ENCODE data around the gene ZDHHC3.

Gene ZDHHC3

DNA sequence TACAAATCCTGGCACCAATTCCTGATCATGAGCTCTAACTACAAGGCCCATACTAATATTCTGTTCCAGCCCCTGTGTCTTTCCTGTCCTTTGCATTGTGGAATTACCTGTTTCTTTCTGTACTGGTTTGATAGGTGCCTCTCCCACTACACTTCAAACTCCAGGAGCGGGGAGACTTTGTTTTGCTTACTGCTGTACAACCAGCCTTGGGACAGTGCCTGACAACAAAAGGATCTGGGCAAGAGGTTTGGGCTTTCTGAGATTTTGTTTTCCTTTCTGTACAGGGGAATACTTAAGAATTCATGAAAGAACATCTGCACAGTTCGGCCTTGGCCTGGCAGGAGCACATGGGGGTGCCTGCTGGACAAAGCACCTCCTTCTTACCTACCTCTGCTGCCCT is 45.1 kb downstream of the ZDHHC3 start:
- no peak for DNase-seq (ENCODE audit: low read depth in 1 of 2, low spot score in 1 of 2)

DNA sequence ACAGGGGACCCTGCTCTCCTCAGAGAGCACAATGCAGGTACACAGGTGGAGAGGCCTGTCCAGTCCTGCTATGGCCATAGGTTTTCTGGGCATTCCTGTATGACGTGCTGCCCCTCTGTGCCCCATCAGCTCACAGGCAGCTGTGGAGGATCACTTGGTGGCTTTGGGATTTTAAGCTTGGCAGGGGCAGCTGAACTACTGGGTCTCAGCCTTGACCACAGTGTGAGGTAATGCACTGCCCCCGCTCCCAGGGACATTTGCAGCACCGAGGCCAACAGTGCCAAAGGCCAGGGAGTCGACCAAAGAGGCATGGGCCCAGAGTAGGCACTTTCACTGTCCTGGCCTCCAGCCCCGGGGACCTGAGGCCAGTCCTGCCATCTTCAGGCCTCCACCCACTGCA is 46.2 kb downstream of the ZDHHC3 start:
- no peak for DNase-seq (ENCODE audit: low read depth in 1 of 2, low spot score in 1 of 2)

DNA sequence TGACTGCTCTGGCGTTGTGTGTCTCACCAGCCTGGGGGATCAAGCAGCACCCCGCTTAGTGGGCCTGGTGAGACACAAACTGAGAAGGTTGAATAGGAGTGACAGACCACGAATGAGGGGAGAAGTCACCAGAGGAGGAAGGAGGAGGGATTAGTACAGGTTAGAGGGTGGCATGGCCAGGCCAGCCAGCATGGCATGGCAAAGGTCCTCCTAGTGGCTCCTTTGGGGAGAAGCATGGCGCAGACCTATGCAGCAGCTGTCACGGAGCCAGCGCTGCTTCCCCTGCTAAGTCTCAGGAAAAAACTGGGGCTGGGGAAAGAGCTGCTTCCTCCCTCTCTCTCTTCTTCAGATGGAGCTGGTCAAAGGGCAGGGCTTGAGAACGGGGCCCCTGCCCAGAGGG is 48.6 kb downstream of the ZDHHC3 start:
- DNase-seq (ENCODE audit: low read depth in 1 of 2, low spot score in 1 of 2): no peak

DNA sequence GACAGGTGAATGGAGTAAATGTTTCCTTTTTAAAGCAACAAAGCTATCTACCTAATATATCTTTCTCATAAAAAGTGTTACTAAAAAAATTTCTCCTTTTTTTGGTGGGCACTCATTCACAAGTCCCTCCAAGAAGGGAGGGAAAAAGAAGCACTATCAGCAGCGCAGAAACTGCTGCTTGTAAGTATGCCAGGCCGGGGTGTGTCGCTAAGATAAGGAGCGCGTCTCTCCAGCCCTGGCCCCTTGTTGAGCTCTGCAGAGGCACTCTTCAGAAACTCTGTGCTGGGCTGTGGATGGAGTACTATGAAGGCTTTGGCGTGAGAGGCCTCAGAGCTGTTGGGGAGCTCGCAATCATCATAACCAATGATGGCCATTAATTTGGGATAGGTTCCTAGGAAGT is 49.1 kb downstream of the ZDHHC3 start:
- DNase-seq (ENCODE audit: low read depth in 1 of 2, low spot score in 1 of 2): no peak

DNA sequence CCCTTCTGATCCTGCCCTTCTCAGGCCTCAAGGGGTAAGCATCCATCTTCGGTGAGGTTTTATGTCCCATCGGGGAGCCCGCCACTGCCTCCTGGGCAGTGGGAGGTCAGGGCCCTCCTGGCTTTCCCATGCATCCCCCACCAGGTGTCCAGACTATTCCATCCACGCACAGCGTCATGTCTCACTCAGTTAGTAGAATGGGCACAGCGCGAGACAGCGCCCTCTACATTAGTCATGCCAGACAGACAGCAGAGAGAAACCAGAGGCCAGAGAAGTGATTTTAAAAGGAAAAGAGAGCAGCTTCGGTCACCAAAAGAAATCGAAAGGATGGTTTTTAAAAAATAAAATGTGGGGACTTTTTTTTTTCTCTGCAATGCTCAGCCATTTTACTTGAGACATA is 49.8 kb downstream of the ZDHHC3 start:
- DNase-seq (ENCODE audit: low read depth in 1 of 2, low spot score in 1 of 2): no peak

DNA sequence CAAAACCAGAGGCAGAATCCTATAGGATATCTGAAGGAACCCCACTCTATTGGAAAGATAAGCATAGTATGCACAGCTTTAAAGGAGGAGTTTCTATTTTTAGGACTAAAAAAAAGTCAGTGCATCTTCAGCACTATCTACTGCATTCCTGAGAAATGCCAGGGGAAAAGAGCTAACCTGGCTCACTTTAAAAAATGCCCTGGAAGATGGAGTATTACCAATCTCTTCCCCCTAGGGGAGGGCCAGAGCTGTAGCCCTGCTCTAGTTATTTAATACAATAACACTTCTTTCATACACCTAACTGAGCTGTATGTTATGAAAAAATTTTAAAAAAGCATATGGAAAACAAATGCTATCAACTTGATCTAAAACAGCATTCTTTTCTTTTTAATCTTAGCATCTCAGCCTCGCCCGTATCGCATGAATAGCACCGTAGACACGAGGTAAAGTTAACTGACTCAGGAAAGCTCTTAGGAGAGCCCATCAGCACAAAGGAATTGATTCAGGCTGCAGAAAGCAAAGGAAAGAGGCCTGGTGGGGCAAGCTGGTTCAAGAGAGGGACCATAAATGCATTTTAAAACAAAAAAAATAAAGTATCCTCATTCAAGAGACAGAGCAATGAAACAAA is 51.4 kb downstream of the ZDHHC3 start:
- no peak for DNase-seq (ENCODE audit: low read depth in 1 of 2, low spot score in 1 of 2)

DNA sequence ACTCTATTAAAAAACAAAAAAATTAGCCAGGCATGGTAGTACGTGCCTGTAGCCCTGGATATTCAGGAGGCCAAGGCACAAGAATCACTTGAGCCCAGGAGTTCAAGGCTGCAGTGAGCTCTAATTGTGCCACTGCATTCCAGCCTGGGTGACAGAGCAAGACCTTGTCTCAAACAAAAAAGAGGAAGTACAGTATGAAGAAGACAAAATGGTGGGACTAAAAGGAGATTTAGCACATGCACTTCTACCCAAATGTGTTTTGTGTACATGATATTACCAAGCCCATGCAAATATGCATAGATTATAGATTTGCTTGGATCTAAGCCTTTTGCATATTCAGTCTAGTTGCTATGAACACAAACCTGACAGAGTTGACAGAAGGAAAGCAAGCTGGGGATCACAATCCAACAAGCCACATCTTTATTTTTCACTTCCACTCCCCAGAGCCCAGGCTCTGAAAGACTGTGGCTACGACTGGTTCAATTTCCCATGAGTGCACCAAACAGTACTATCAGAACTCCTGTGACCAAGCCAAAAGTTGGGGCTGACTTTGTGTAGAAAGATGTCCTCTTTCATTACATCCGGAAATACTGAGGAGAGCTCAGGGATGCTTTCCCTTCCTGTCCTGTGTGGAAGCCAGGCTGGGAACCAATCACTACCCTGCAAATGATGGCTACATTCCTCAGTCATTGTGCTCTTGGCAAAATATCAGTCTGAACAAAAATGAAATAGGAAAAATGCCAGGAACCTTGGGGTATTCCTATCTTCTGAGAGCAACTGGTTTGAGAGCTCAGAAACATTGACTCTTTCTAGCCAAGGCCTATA is 52.1 kb downstream of the ZDHHC3 start:
- no peak for DNase-seq (ENCODE audit: low read depth in 1 of 2, low spot score in 1 of 2)

DNA sequence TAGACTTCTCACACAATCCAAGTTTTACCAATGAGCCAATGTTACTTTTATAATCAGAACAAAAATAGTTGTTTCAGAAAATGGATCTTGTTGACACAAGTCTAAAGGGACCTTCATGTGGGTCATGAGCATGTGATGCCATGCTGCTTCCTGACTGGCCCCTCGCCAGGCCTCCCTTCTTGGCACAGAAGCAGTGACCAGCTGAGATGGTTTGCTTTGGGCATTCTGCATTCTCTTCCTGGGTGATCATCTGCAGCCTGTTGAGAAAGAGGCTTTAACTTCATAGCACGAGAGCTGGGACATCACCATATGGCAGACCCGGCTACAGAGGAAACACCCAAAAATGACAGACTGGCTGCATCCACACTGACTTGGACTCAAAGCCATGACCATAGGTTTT is 55.9 kb downstream of the ZDHHC3 start:
- DNase-seq (ENCODE audit: low read depth in 1 of 2, low spot score in 1 of 2): no peak

DNA sequence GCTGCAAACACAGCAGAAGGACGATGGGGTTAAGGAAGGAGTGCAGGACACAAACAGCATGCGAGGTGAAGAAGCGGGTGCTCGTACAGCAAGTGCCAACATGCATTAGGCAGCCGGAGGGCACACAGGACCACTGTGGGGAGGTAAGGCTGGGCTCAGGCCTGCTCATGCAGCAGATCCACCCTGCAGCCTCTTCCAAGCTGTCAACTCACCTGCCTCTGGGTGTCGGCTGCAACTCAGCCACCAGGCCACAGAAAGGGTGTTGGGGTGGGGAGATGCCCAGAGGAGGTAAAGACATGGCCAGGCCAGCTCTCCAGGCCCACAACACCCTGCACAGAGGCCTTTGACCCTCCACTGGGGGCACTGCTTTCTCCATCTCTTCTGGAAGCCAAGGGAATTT is 57.4 kb downstream of the ZDHHC3 start:
- no peak for DNase-seq (ENCODE audit: low read depth in 1 of 2, low spot score in 1 of 2)

DNA sequence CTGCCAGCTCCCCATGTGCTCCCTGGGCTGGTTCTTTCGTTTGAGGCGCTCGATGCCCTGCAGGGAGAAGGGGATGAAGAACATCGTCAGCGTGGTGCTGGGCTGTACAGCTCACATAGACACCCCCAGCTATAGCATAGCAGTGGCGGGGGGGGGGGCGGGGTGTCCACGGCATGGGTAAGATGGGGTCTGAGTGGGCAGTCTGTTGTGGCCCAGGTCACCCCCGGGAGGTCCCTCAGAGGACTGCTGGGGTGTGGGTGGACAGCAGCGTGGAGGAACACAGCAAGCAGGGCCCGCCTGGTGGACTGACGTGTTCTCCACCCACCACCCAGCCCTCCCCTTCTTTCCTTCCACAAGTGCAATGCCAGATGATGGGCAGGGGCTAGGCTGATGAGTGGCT is 57.9 kb downstream of the ZDHHC3 start:
- DNase-seq (ENCODE audit: low read depth in 1 of 2, low spot score in 1 of 2): no peak

DNA sequence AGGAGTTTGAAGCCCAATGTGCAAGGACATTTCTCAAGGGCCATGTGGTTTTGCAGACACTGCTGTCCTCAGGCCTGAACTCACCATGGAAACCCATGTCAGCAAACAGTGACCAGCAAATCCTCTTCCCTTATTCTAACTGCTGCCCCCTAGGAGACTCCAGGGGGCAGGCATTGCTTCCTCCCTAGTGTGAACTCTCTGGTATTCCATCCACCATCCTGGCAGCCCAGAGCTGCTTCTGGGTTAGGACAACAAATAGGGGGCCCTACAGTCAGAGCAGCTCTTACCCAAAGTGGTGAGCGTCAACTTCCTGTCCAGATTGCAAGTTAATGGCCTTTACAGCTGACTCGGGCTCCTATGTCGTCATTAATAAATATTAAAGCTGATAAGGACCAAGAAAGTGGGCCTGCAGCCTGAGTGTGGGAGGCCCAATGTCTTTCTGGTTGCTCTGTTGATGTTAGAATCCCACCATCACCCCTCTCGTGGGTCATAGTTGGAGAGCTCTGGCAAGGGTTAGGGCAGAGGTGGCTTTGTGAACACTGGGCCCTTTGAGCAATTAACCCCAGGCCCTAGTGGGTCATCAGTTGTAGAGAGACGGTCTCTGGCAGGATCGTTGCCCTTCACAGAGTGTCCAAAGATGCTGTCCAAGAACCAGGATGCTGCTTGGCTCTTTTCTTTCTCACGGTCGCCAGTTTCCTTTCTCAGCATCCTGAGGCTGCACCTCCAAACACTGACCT is 60.1 kb downstream of the ZDHHC3 start:
- no peak for DNase-seq (ENCODE audit: low read depth in 1 of 2, low spot score in 1 of 2)

DNA sequence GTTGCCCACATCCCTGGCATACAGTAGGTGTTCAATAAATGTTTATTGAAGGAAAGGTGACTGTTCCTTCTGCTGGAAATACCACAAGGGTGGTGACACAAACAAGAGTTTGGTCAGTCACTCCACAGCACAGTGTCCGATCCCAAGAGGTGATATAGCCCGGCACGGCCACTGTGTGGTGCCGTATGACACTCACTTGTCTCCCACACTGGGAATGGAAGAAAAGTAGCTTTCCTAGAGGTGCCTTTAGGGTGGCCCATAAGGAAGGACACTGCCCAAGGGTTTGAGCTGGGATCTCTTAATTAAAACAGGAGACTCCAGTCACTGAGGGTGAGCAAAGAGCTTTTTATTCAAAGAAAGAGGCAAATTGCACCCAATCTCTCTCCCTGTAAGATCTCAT is 61.0 kb downstream of the ZDHHC3 start:
- no peak for DNase-seq (ENCODE audit: low read depth in 1 of 2, low spot score in 1 of 2)

DNA sequence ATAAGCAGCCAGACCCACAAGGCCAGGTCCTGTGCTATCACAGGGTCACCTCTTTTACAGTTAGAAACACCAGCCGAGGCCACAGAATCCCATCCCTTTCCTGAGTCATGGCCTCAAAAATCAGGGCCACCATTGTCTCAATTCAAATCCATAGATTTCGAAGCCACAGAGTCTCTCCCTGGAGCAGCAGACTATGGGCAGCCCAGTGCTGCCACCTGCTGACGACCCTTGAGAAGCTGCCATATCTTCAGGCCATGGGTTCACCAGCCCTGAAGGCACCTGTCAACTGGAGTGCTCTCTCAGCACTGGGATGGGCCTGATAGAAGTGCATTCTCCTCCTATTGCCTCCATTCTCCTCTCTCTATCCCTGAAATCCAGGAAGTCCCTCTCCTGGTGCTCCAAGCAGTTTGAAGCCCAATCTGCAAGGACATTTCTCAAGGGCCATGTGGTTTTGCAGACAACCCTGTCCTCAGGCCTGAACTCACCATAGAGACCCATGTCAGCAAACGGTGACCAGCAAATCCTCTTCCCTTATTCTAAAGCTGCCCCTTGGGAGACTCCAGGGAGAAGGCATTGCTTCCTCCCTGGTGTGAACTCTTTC is 62.0 kb downstream of the ZDHHC3 start:
- peak; percentile 24 to 55 for DNase-seq (ENCODE audit: low read depth in 1 of 2, low spot score in 1 of 2)

DNA sequence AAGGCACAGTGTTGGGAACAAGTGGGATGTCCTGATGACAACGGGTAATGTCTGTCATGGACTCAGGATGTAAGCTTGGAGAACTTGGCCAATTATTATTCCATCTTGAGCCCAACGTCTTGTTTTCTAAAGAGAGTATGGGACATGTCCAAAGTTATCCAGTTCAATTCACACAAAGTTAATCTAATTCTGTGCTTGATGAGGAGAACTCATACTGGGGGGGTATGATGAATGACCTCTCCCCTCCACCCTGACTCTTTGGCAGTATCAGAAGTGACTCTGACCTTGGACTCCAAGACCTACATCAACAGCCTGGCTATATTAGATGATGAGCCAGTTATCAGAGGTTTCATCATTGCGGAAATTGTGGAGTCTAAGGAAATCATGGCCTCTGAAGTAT is 65.3 kb downstream of the ZDHHC3 start:
- DNase-seq (ENCODE audit: low read depth in 1 of 2, low spot score in 1 of 2): no peak

DNA sequence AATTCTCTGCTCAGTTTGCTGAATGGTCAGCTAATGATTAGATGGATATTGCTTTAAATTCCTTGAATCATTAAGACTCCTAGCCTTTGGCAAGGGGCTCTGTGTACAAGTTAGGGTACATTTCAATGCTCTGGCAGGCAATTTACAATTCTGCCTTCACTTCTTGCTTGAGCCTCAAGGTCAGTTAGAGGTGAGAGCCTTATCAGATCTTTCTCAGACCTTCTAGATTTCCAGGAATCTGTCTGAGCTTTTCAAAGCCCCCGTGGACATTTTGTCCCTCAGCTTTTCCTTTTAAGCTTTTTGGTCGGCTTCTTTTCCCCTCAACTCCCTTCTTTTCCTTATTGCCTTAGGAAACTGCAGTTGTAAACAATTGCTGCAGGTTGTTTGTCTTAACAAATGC is 66.9 kb downstream of the ZDHHC3 start:
- DNase-seq (ENCODE audit: low read depth in 1 of 2, low spot score in 1 of 2): no peak

DNA sequence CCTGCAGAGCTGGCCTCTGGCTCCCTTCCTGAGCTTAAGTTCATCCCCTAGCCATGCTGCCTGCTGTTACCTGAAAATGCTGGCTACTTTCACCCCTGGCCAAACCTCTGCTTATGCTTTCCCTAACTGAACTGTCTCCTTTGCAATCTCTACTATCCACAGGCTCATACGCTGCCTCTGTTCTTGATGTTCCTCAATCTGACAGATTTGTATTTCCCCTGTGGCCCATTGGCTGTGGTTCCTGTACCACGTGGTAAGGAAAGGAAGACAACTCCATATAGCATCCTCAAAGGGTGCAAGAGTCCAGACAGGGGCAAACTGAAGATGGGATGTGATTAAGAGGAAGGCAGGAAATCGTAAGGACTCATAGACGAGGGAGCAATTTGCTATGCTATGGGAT is 68.4 kb downstream of the ZDHHC3 start:
- no peak for DNase-seq (ENCODE audit: low read depth in 1 of 2, low spot score in 1 of 2)

DNA sequence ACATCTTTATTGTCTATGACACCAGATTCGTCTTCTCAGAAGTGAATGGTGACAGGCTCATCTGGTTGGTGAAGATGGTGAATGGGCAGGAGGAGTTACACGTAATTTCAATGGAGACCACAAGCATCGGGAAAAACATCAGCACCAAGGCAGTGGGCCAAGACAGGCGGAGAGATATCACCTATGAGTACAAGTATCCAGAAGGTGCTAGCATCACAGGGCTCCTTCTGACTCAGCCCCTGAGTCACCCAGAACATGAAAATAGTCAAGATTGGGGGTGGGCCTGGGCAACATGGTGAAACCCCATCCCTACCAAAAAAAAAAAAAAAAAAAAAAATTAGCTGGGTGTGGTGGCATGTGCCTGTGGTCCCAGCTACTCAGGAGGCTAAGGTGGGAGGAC is 69.0 kb downstream of the ZDHHC3 start:
- DNase-seq (ENCODE audit: low read depth in 1 of 2, low spot score in 1 of 2): no peak

DNA sequence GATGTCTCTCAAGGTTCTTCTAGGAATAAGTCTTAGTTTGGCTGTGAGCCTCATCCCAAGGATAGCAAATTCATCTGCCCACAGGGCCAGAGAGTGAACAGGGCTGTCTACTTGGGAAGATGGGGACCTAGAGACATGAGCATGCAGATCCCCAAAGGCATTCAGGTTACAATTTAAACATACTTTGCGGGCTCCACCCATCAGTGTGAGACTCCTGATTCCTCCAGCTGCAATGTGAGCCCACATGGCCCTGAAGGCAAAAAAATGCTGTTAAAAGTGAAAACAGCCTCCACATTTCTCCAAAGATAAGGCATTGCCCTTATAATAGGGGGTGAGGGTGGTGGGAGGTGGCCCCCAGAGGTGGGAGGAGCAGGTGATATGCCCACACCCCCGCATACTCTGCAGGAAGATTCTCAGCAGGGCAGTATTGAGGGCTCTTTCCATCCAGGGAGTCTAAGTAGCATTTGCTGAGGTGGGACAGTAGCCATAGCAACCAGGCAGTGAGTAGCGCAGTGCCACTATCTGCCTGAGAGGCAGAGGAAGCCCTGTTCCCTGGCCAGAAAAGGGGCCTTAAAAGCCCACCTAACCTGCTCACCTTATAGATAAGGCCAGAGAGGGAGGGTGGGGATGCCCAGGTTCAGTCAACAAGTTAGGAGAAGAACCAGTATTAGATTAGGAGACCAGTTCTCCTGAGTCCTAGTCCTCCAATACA is 70.4 kb downstream of the ZDHHC3 start:
- no peak for DNase-seq (ENCODE audit: low read depth in 1 of 2, low spot score in 1 of 2)

DNA sequence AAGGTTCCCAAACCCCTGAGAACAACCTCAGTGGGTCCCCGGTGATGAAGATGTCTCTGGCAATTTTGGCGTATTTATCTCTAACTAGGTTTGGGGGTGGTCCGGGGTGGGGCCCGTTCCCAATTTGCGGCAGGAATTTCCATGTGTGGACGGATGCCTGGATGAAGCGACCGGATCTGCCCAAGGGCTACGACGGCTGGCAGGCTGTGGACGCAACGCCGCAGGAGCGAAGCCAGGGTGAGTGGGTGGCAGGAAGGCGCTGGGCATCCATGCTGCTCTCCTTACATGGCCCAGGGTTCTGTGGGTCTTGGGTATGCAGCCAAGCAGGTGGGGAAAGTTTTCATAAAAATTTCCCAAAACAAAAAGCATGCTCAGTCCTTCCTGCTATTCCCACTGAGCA is 72.2 kb downstream of the ZDHHC3 start:
- DNase-seq (ENCODE audit: low read depth in 1 of 2, low spot score in 1 of 2): no peak

DNA sequence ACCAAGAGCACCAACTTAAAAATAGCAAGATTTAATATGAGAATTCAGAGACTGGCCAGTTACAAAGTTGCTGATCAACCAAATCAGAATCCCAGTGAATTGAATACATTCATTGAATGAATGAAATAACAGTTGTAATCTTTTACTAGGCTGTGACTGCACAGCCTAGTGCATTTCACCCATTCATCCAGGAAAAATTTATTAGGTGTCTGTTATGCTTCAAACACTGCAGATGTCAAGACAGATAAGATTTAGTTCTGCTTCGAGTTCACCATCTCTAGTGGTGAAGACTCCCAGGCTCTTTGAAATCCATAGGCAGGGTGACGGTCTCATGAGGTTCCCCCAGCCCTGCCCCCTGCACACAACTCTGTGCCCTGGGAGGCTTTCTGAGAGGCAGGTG is 72.7 kb downstream of the ZDHHC3 start:
- no peak for DNase-seq (ENCODE audit: low read depth in 1 of 2, low spot score in 1 of 2)

DNA sequence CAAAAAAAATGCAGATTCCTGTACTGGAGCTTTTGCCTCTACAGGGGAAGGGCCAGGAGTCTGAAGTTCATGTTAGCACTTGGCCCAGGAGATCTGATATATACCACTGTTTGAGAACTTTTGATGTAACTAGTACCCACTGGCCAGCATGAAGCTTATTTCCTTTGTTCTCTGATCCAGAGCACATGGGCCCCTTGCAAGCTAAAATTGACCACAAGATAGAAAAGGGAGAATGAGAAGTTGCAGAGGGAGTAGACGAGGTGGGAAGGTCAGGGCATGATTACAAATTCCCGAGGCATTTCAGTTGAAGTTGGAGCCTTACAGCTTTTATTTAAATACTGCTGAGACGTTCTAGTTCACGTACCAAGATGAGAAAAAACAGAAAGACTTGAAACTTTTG is 73.3 kb downstream of the ZDHHC3 start:
- DNase-seq (ENCODE audit: low read depth in 1 of 2, low spot score in 1 of 2): no peak

Data from stimulated activated CD4-positive, alpha-beta T cell treated with anti-CD3 and anti-CD28 coated beads, Interleukin-15, amount 100 ng/mL, for 1 hour (primary cell).